ENCODE data around the gene EXOC6B.

EXOC6B gene

GRCh38 chr2:72156872-72157271 is 669.0 kb downstream of the EXOC6B start:
- no peaks in the 10 kb centered on the region for H3K9me3 ChIP-seq (ENCODE audit: control insufficient read depth, low read depth, low read length)
- no peak overlapping the region for H3K4me3 ChIP-seq (ENCODE audit: low read length)
- no peak overlapping the region for H3K9ac ChIP-seq (ENCODE audit: low read length)
- no peaks in the 10 kb centered on the region for H3K36me3 ChIP-seq (ENCODE audit: control insufficient read depth, low read depth, low read length)
- H3K4me1 ChIP-seq (ENCODE audit: control insufficient read depth, low read depth, low read length): no peaks in the 10 kb centered on the region
- peaks cover under 1% of the 10 kb centered on the region for H3K27me3 ChIP-seq (ENCODE audit: control insufficient read depth, insufficient read depth, low read length)
- H3K27ac ChIP-seq (ENCODE audit: low read length): no peak overlapping the region

GRCh38 chr2:72155737-72156136 is 670.1 kb downstream of the EXOC6B start:
- Histone ChIP-seq H3K9me3 (ENCODE audit: control insufficient read depth, low read depth, low read length) (no peaks in the 10 kb centered on the region), H3K27ac (ENCODE audit: low read length) (no peak overlapping the region), H3K4me3 (ENCODE audit: low read length) (no peak overlapping the region), H3K9ac (ENCODE audit: low read length) (no peak overlapping the region), H3K4me1 (ENCODE audit: control insufficient read depth, low read depth, low read length) (no peaks in the 10 kb centered on the region), H3K36me3 (ENCODE audit: control insufficient read depth, low read depth, low read length) (no peaks in the 10 kb centered on the region), H3K27me3 (ENCODE audit: control insufficient read depth, insufficient read depth, low read length) (peaks cover 12% of the 10 kb centered on the region)

GRCh38 chr2:72155151-72155550 is 670.7 kb downstream of the EXOC6B start:
- H3K4me1 ChIP-seq (ENCODE audit: control insufficient read depth, low read depth, low read length): peaks cover under 1% of the 10 kb centered on the region
- H3K9me3 ChIP-seq (ENCODE audit: control insufficient read depth, low read depth, low read length): no peaks in the 10 kb centered on the region
- no peaks in the 10 kb centered on the region for H3K36me3 ChIP-seq (ENCODE audit: control insufficient read depth, low read depth, low read length)
- no peak overlapping the region for H3K9ac ChIP-seq (ENCODE audit: low read length)
- H3K4me3 ChIP-seq (ENCODE audit: low read length): no peak overlapping the region
- peaks cover 17% of the 10 kb centered on the region for H3K27me3 ChIP-seq (ENCODE audit: control insufficient read depth, insufficient read depth, low read length)
- no peak overlapping the region for H3K27ac ChIP-seq (ENCODE audit: low read length)

GRCh38 chr2:72154386-72154975 is 671.4 kb downstream of the EXOC6B start:
- no peaks in the 10 kb centered on the region for H3K36me3 ChIP-seq (ENCODE audit: control insufficient read depth, low read depth, low read length)
- no peaks in the 10 kb centered on the region for H3K9me3 ChIP-seq (ENCODE audit: control insufficient read depth, low read depth, low read length)
- no peak overlapping the region for H3K27ac ChIP-seq (ENCODE audit: low read length)
- no peak overlapping the region for H3K4me3 ChIP-seq (ENCODE audit: low read length)
- H3K9ac ChIP-seq (ENCODE audit: low read length): no peak overlapping the region
- H3K4me1 ChIP-seq (ENCODE audit: control insufficient read depth, low read depth, low read length): peaks cover 5% of the 10 kb centered on the region
- H3K27me3 ChIP-seq (ENCODE audit: control insufficient read depth, insufficient read depth, low read length): peaks cover 24% of the 10 kb centered on the region

GRCh38 chr2:72153924-72154323 is 671.9 kb downstream of the EXOC6B start:
- Histone ChIP-seq H3K9ac (ENCODE audit: low read length) (no peak overlapping the region), H3K36me3 (ENCODE audit: control insufficient read depth, low read depth, low read length) (no peaks in the 10 kb centered on the region), H3K9me3 (ENCODE audit: control insufficient read depth, low read depth, low read length) (no peaks in the 10 kb centered on the region), H3K27ac (ENCODE audit: low read length) (no peak overlapping the region), H3K27me3 (ENCODE audit: control insufficient read depth, insufficient read depth, low read length) (peaks cover 30% of the 10 kb centered on the region), H3K4me3 (ENCODE audit: low read length) (no peak overlapping the region), H3K4me1 (ENCODE audit: control insufficient read depth, low read depth, low read length) (peaks cover 5% of the 10 kb centered on the region)

GRCh38 chr2:72153026-72153791 is 672.6 kb downstream of the EXOC6B start:
- H3K9me3 ChIP-seq (ENCODE audit: control insufficient read depth, low read depth, low read length): no peaks in the 10 kb centered on the region
- H3K27me3 ChIP-seq (ENCODE audit: control insufficient read depth, insufficient read depth, low read length): peaks cover 36% of the 10 kb centered on the region
- H3K4me3 ChIP-seq (ENCODE audit: low read length): no peak overlapping the region
- peaks cover 5% of the 10 kb centered on the region for H3K4me1 ChIP-seq (ENCODE audit: control insufficient read depth, low read depth, low read length)
- no peaks in the 10 kb centered on the region for H3K36me3 ChIP-seq (ENCODE audit: control insufficient read depth, low read depth, low read length)
- no peak overlapping the region for H3K9ac ChIP-seq (ENCODE audit: low read length)
- H3K27ac ChIP-seq (ENCODE audit: low read length): no peak overlapping the region

GRCh38 chr2:72150861-72151356 is 674.9 kb downstream of the EXOC6B start:
- Histone ChIP-seq H3K27ac (ENCODE audit: low read length) (no peak overlapping the region), H3K4me3 (ENCODE audit: low read length) (no peak overlapping the region), H3K9ac (ENCODE audit: low read length) (no peak overlapping the region), H3K9me3 (ENCODE audit: control insufficient read depth, low read depth, low read length) (no peaks in the 10 kb centered on the region), H3K27me3 (ENCODE audit: control insufficient read depth, insufficient read depth, low read length) (peaks cover 59% of the 10 kb centered on the region), H3K36me3 (ENCODE audit: control insufficient read depth, low read depth, low read length) (no peaks in the 10 kb centered on the region), H3K4me1 (ENCODE audit: control insufficient read depth, low read depth, low read length) (peaks cover 21% of the 10 kb centered on the region)

- Histone ChIP-seq H3K4me3 (ENCODE audit: low read length) (peak overlapping the region; percentile 36), H3K27me3 (ENCODE audit: control insufficient read depth, insufficient read depth, low read length) (peaks cover 65% of the 10 kb centered on the region), H3K9ac (ENCODE audit: low read length) (no peak overlapping the region), H3K27ac (ENCODE audit: low read length) (no peak overlapping the region), H3K4me1 (ENCODE audit: control insufficient read depth, low read depth, low read length) (peaks cover 24% of the 10 kb centered on the region), H3K36me3 (ENCODE audit: control insufficient read depth, low read depth, low read length) (no peaks in the 10 kb centered on the region), H3K9me3 (ENCODE audit: control insufficient read depth, low read depth, low read length) (no peaks in the 10 kb centered on the region)
These were observed 675.5 kb downstream of the EXOC6B start for GRCh38 chr2:72150157-72150860.

- Histone ChIP-seq H3K4me3 (ENCODE audit: low read length) (peak overlapping the region; percentile 36), H3K4me1 (ENCODE audit: control insufficient read depth, low read depth, low read length) (peaks cover 24% of the 10 kb centered on the region), H3K27ac (ENCODE audit: low read length) (no peak overlapping the region), H3K36me3 (ENCODE audit: control insufficient read depth, low read depth, low read length) (no peaks in the 10 kb centered on the region), H3K9me3 (ENCODE audit: control insufficient read depth, low read depth, low read length) (no peaks in the 10 kb centered on the region), H3K27me3 (ENCODE audit: control insufficient read depth, insufficient read depth, low read length) (peaks cover 71% of the 10 kb centered on the region), H3K9ac (ENCODE audit: low read length) (no peak overlapping the region)
These were observed 676.2 kb downstream of the EXOC6B start for GRCh38 chr2:72149556-72150156.

GRCh38 chr2:72148837-72149555 is 676.8 kb downstream of the EXOC6B start:
- no peaks in the 10 kb centered on the region for H3K36me3 ChIP-seq (ENCODE audit: control insufficient read depth, low read depth, low read length)
- no peaks in the 10 kb centered on the region for H3K9me3 ChIP-seq (ENCODE audit: control insufficient read depth, low read depth, low read length)
- H3K27me3 ChIP-seq (ENCODE audit: control insufficient read depth, insufficient read depth, low read length): peaks cover 77% of the 10 kb centered on the region
- no peak overlapping the region for H3K27ac ChIP-seq (ENCODE audit: low read length)
- peaks cover 25% of the 10 kb centered on the region for H3K4me1 ChIP-seq (ENCODE audit: control insufficient read depth, low read depth, low read length)
- no peak overlapping the region for H3K9ac ChIP-seq (ENCODE audit: low read length)
- H3K4me3 ChIP-seq (ENCODE audit: low read length): peak overlapping the region; percentile 49
